ENCODE results near the gene PLEKHG5.

The PLEKHG5 gene

DNA sequence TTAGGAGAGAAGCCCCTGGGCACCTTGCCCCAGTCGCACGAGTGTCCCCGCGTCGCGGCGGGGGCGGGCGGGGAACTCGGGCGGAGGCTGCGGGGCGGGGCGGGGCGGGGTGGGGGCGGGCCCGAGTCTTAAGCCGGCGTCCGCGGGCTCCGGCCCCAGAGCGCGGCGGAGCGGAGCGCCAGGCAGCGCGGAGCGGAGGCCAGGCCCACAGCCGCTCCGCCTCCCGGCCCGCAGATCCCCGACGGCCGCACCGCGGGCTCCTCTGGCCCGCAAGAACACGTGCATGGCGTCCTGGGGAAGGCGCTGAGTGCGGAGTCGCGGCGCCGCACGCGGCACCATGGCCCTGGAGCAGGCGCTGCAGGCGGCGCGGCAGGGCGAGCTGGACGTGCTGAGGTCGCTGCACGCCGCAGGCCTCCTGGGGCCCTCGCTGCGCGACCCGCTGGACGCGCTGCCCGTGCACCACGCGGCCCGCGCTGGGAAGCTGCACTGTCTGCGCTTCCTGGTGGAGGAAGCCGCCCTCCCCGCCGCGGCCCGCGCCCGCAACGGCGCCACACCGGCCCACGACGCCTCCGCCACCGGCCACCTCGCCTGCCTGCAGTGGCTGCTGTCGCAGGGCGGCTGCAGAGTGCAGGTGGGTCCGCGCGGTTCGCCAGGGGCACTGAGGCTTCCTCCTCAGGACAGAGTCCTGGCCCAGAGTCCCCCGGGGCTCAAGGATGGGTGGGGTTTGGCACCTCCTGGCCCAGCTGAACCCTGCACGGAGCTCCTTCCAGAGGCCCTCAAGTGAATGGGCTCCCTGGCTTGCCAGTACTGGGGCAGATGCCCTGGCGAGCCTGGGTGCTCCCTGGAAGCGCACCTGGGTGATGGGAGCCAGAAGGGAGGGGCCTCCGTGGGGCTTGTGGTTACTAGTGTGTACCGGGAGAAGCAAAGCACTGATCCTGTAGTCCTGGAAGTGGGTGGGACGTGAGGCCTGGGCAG is 66.6 kb downstream of the PLEKHG5 start, which contains the start of gene ESPN:
Gene ESPN, plus strand, starts transcription at position 158 of the 975 bp plus-strand sequence. Its CDS starts 180 bp downstream, at position 338.
- no peak for DNase-seq

DNA sequence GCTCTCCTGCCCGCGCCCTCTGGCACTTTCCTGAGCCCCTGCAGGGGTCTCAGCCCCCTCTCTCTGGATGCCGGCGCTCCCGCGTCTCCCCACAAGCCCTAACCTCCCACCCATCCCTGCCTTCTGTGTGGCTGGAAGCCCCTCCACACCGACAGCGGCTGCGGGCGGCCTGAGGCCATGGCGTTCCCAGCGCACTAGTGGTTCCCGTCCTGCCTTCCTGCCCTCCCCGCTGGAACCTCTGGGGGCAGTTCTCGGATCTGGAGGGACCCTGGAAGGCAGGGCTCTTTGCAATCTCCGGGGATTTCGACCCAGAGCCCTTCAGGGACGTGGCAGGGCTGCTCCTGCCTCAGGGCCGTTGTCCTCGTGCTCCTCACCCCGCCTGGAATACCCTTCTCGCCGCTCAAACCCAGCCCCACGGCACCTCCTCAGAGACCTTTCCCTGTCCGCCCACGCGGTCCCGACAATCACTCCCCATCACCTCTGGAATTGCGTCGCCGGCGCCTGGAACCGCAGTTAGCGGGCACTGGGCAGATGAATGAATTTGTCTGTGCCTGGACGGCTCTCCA is 67.4 kb downstream of the PLEKHG5 start:
- DNase-seq = no peak

DNA sequence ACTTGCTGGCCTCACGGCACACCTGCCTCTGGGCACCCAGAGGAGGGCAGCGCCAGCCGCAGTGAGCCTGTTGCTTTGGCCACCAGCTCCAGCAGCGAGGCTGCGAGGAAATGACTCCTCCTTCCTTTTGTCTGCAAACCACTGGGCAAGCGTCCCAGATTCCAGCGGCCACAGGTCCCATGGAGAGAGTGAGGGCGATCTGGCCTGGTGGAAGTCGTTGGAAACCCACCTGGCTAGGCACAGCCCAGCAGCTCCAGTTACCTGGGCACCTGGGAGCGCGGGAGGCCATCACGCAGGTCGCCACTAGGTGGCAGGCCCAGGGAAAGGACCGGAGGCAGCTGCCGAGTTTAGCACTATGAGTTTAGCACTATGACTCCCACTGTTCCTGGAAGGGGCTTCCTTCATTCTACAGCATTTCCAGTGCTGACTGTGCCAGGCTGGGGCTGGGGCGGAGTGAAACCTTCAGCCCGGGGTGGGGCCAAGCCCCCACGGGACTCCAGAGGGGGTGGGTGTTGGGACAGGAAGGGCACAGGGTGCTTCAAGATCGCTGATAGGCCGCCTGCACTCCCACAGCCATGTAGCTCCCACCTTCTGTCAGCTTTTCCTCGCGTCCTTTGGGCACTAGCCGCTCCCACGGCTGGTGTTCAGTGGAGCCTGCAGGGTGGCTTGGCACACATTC is 68.0 kb downstream of the PLEKHG5 start:
- DNase-seq = peak in 1 of 2 experiments; percentile 67

DNA sequence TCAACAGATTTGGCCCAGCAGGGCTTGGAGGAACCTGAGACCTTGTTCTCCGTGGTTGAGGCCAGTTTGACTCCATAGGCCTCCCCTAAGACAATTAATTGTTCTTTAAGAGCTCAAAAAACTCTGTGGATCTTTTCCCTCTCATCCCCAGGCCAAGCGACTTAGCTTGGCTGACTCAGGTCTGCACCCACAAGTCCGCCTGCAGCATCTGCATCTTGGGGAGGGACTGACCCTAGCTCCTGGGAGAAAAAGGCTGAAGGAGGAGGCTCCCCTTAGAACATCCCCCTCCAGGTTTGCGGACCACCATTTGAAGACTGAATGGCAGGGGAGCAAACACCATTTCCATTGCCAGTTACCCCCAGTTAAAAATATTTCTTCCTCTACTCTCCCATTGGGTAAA is 70.2 kb downstream of the PLEKHG5 start:
- DNase-seq = no peak

DNA sequence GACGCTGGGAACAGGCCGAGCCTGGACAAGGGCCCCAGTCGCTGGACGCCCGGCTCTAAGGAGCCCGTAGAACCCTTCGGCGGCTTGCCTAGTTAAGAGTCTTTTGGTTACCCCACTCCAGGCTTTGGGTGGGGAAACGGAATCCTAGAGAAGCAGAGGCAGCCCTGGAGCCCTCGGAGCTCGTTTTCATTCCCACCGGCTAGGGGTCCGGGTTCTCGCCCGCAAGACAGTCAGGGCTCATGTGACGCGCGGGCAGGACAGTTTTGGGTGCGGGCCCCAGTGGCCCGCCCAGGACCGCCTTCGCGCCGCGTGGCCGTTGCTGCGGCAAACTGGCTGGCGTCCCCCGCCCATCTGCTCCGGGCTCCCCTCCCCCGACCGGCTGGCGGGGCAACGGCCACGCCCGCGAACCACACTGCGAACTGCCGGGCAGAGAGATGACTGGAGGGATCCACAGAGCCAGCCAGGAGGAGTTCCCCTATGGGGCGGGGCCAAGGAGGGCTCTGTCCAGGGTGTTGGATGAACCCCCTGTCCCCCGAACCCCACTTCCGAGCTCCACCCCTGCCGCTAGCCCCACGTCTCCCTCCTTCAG is 70.9 kb downstream of the PLEKHG5 start:
- DNase-seq = peak in 1 of 2 experiments; percentile 27

DNA sequence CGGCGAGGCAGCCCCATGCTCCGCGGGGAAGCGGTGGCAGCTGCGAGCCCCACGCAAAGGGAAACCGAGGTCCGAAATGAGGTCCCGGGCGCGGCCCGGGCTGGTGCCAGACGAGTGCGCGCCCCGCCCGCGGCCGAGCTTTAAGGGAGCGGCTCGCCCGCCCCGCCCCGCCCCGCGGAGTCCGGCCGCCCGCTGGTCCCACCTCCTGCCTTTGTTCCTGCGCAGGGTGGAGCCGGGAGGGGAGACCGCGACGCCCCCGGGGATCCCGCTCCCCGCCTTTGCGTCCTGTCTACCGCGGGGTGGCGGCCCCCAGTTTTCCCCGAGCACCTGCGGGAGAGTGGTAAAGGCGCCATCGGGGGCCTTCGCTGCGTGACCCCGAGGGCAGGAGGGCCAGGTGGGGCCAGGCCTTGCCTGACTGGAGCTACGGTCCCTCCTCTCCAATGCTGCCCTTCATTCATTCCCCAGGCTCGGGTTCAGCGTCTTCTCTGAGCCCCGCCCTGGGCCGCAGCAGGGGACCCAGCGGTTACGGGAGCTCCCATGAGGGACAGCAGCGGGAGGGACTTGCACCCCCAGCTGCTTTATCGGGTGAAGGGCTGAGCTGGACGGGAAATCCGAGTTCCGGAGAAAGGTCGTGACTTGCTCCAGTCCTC is 71.5 kb downstream of the PLEKHG5 start, which contains the start of gene HES2:
Gene HES2, minus strand, starts transcription at position 116 of the 650 bp plus-strand sequence. Its CDS starts 99 bp downstream, at position 17.
- DNase-seq = no peak

DNA sequence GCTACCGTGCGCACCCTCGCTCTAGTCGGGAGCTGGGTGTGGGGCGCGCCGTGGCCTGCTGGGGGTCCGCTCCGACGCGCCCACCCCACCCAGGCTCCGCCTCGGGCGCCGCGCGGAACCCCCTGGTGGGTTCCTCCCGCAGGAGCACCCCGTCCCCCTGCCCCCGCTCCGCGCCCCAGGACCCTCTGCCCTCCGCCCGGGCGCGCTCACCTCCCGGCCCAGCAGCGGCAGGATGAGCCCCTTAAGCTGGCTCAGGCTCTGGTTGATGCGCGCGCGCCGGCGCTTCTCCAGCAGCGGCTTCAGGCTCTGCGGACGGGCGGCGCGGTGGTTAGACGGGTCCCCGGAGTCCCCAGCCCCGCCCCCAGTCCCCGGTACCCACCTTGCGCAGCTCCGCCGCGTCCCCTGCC is 72.1 kb downstream of the PLEKHG5 start:
- peak in 1 of 2 experiments; percentile 23 for DNase-seq

DNA sequence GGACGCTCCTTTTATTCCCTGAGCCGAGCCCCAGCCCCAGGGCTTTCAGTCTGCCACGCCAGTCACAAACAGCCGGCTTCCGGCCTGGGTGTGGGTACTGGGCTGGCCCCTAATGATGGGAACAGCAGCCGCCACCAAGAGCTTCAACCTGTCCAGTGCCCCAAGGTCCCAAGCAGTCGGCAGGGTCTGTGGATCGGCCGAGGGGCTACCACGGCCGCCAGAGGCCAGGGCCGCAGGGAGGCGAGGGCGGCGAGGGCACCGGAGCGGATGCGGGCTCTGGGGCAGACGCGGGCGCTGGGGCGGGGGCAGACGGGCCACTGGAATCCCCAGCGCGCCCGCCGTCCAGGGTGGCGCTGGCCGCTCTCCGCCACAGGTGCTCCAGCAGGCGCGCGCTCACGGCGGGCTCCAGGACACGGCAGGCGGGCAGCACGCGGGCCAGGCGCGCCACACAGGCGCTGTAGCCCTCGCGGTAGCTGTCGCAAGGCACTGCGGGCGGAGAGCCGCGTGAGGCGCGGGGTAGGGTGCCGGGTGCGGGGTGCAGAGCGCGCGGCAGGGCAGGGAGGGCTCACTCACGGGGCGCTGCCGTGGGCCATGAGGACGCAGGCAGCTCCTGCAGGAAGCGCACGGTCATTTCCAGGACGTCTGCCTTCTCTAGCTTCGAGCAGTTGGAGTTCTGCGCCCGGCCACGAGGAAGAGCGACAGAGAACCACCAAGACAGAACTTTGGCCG is 72.6 kb downstream of the PLEKHG5 start:
- no peak for DNase-seq

DNA sequence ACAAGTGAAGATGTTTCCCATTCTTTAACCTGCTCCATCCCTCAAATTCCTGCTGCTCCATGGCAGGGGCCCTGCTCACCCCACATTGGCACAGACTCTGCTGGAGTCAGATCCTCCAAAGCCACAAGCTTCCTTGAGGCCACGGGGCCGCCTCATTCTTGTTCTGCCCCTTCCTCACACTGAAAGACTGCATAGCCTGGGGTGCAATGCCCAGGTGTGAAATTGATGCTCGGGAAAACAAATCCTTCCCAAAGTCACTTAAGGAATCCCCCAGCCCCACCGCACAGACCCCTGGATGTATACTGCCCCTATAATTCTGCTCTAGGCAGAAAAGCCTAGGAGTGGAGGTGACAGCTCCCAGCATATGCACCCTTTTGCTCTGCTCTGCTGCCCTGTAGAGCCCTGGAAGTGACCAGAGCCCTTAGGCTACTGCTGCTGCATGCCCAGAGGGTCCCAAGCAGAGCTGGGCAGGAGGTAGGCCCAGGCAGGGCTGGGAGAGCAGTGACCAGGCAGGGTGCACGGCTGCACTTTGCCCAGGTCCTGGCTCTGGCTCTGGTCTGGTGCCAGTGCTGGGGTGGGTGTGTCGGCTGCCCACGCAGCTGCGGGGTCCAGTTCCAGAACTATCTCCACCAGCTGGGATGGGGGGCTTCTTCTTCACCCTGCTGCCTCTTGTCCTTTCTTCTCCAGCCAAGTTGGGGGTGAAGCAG is 73.4 kb downstream of the PLEKHG5 start:
- DNase-seq = no peak
